Endothelial cell of umbilical vein (primary cell): ENCODE data around the gene USP35.

Source experiments
- CTCF ChIP-seq, 2 donors: IDR thresholded peaks; 1 replicate in 1 of 2; 2 replicates in 1 of 2; pipeline ENCODE4 v1.5.1; 2011; ENCODE audit warnings: low read length in 2 of 2, mild to moderate bottlenecking in 2 of 2, moderate library complexity in 2 of 2, control low read depth in 1 of 2, inconsistent platforms in 1 of 2, low read depth in 1 of 2; ENCODE audit not compliant: insufficient read depth in 1 of 2; ENCODE audit errors: extremely low read depth in 1 of 2
- EZH2 ChIP-seq: IDR thresholded peaks from 2 replicates; pipeline ENCODE4 v1.6.1; 2012; ENCODE audit warnings: borderline replicate concordance, low read depth, mild to moderate bottlenecking, moderate library complexity, low read length, inconsistent platforms; ENCODE audit not compliant: severe bottlenecking
- POLR2A ChIP-seq: IDR thresholded peaks from 2 replicates; pipeline ENCODE4 v1.6.1; 2012; ENCODE audit warnings: low read depth, mild to moderate bottlenecking, control low read depth, low read length

GRCh38 chr11:78261828-78262227 lies 73.1 kb downstream of the USP35 start:
- no peak for TF ChIP-seq EZH2
- TF ChIP-seq CTCF (IDR thresholded peaks at IDR 0.05; ENCODE audit: extremely low read depth in 1 of 2, insufficient read depth in 1 of 2, low read depth in 1 of 2, low read length in 2 of 2): no peak
- no peak for TF ChIP-seq POLR2A
